GM19452 (cell line): Measurements from ENCODE around the gene POU4F1.
A peak's percentile ranks its signal among the peaks of the same experiment; 100 is the strongest.

Source experiments
- ATAC-seq: cut with Tn5 transposase; IDR thresholded peaks from one replicate; pipeline ENCODE4 v1.9.1; 2021; ENCODE audit not compliant: unreplicated experiment

Gene POU4F1

DNA sequence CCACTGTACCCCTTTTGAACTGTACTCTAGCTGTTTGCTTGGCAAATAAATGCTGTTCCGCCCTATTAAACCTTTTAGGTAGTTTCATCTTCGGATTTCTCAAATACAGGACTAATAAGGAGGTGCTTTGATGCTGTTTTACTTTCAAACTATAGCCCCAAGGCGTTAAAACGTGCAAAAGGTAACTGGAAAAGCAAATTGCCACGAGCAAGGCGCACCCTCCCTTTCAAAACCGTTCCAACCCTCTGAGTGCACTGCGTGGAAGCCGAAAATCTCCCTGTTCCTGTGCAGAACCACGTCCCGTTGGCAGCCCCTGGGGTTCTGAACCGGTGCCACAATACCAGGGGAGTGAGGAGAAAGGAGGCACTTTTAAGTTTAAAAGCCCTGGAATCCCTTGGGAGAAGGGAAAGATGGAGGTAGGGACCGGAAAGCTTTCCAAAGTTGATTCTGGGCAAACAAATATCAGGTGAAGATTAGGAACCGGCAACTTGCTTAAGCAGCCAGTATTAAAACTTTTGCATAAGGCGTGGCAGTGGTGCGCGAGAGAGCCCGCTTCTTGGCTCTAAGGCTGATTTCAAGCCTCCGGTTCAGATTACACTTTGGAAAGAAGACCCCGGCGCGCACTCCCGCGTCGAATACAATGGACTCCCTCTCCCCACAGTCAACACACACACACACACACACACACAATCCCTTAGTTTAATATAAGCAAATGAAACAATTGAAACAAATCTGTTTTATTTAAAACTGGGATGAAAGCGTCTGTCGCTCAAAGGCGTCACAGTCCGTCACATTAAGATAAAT, 9.5 kb downstream of the POU4F1 start:
- no peak for ATAC-seq

DNA sequence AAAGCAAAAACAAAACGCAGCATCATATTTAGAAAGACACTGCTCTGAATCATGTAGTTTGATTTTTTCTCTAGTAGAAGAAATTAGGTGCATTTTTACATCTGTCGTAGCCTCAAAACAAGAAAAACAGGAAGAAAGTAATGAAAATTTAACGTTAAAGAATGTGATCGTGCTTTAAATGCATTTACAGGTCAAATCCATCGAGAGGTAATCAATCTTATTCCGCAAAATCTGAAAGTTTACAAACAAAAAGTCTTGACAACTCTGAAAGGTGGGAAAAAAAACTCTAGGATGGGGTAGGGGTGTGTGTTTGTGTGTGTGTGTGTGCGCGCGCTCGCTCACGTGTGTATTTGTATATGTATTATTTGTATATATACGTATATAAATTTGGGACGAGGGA, 10.2 kb downstream of the POU4F1 start:
- ATAC-seq, result no peak

DNA sequence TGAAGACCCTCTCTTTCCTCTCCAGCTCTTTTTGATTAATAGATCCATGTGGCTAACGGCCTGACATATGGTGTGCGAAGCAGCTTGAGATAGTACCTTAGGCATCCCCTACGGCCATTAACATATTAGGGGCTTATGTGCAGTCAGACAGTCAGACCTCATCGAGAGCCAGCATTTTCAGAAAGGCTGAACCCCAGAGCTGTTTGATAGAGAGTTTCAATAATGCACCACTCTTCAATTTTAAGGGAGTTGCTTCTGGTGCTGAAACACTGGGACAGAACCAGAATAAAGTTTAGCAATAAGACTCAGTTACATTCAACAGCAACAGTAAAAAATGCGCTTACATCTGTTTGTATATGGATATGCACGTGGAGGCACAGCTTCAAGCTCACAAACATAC, 10.8 kb downstream of the POU4F1 start:
- ATAC-seq, result no peak

DNA sequence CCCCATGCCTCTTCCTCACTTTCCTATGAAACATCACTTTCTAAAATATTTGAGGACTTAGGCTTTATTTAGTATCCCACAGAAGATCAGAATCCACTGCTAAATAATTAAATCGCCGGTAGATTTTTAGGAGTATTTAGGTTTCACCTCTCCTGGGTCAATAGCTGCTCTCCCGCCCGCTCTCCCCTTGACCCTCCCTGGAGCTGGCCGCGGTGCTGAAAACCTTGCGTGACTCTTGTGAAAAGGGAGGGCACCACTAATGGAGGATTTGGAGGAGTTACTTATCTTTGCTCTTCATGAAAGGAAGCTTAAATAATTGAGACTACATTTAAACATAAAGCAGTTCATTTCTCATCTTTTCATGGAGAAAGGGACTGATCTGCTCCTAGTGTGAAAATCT, 14.1 kb downstream of the POU4F1 start:
- peak; percentile 51 for ATAC-seq

DNA sequence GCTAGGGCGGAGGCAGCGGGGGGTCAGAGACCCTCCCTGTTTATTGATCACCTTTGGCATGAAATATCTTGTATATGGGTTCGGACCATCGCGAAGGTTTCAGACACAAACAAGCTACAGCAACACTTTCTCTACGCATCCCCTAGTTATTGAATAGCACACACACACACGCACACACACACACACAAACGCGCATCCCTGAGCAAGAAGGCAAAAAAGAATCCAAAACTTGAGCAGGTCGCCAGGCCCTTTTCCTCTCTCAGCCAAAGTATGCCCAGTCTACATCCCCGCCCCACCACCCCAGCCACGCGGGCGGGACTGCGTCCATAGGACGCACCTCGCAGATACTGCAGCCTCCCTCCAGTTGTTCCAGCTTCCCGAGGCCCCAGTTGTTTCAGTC, 16.0 kb downstream of the POU4F1 start:
- ATAC-seq, result no peak

DNA sequence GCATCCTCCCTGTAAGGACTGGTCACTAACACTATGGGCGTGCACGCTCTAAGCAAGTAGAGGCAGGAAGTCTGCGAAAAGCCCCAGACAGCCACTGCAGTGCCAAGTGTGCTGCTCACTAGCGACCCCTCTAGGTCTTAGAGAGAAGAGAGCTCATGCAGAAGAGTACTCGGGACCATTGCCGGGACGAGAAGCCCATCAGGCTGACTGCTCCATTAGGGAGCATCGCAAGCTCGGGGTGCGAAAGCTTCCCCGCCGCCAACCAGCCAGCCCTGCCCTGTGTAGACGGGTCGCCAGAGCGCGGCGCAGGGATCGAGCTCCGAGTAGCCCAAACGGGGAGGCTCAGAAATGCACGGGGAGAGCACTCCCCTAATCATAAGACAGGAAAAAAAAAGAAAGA, 16.6 kb downstream of the POU4F1 start:
- no peak for ATAC-seq

DNA sequence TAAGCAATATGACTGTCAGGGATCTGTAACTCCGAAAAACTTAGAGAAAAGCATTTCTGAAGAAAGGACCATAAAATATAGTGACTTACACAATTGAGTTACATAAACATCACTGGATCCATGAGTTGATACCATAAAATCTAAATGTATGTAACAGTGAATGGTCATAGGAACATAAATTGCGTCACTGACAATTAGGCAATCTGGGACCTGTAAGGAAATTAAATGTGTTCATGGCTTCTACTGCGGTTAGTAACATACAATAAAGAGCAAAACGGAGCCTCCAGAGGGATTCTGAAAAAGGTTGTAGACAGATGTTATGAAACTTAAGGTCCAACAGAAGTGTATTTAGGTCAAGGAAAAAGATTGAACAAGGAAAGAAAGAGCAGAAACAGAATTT, 27.1 kb downstream of the POU4F1 start:
- no peak for ATAC-seq

DNA sequence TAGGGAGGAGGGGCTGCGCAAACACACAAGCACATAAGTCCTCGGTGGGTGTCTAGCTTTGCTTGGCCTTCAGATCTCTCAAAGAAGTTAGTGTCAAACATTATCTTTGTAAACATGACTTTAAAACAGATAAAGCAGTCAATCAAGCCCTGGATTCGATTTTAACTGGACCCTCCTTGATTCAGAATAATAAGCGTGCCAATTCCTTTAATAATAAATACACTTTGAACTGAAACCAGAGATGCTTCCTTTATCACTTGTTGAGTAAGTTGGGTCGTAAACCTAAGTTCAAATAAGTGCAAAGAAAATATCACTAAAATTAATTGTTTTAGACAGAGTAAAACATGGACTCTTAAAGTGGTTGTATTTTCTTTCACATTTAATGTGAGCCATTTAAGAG, 30.9 kb downstream of the POU4F1 start:
- ATAC-seq, result no peak

DNA sequence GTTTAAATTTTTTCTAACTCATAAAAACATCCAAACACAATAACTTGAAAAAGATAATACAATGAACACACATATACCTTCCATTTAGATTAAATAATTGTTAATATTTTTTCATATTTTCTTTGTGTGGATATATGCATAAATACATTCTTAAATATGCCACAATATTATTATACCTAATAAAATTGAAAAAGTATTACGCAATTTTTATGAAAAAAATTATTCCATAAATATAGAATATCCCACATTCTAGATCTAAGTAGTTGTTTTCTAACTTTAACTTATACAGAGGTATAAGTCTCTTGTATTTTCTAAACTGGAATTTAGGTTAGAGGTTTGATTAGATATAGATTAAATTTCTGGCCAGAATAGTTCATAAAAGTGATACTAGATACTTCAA, 34.3 kb downstream of the POU4F1 start:
- ATAC-seq, result no peak

DNA sequence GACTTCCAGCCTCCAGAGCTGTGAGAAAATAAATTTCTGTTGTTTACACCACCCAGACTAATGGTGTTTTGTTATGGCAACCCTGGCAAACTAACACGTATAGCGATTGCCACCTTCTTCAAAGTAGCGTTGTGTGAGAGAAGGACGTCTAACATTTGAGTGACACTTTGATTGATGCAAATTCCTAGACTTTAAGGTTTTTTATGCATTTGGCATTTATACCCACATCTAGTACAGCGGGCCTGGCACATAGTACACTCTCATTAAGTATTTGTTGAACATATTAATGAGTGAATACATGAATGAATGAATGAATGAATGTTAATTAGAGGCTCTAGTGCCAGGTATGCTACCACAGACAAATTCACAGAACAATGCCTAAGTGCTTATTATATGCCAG, 36.7 kb downstream of the POU4F1 start:
- ATAC-seq, result no peak

DNA sequence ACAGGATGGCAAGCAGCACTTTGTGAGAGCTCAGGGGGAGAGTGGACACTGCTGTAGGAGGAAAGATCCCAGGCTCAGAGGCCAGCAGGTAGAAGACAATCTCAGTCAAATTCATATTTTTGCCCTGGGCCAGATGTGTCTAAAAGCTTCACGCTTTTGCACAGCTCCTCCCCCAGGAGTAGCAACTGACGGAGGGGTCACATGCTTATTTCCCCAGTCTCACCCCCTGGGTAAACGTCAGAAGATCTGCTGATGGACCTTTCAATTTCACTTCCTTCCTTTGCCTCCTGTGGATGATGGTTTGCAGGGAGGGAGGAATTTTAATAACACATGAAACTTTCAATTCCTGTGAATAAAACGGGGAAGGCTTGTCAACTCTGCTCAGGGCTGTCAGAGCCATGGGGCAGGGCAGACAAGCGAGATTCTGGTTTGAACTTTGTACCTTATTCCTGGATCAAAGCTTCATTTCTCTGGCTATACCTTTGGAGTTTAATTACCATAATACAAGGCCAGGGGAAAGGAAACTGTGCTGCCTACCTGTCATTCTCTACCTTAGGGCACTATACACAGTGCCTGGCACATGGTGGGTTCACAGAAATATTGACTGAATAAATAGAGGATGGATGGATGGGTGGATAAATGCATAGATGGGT, 41.0 kb downstream of the POU4F1 start:
- ATAC-seq, result no peak
